HCT116 (cell line): ENCODE measurements around the gene CDYL2.
"Not testable (repeated sequence)": the region's sequence is repeated elsewhere in the genome, so short reads cannot be mapped to it uniquely, and the experiment has no call there.

Experiments used
- EGR1 ChIP-seq: IDR thresholded peaks from 2 replicates; pipeline ENCODE4 v1.6.1; 2012; ENCODE audit warnings: low read depth
- ELF1 ChIP-seq: IDR thresholded peaks from 2 replicates; pipeline ENCODE4 v1.6.1; 2012; ENCODE audit warnings: low read depth, borderline replicate concordance
- EZH2phosphoT487 ChIP-seq: fragments of 200-600 bp; IDR thresholded peaks from 2 replicates; pipeline ENCODE4 v1.6.1; 2018; ENCODE audit warnings: antibody characterized with exemption, borderline replicate concordance
- MAX ChIP-seq: IDR thresholded peaks from 2 replicates; pipeline ENCODE4 v1.6.1; 2012
- POLR2A ChIP-seq: IDR thresholded peaks from 2 replicates; pipeline ENCODE4 v1.7.0; 2011; ENCODE audit warnings: borderline replicate concordance; ENCODE audit not compliant: insufficient read depth, insufficient read length; ENCODE audit errors: extremely low read depth
- POLR2AphosphoS5 ChIP-seq: IDR thresholded peaks from 2 replicates; pipeline ENCODE4 v1.6.1; 2011; ENCODE audit warnings: mild to moderate bottlenecking, low read depth, low read length, moderate library complexity
- REST ChIP-seq: IDR thresholded peaks from 2 replicates; pipeline ENCODE4 v1.6.1; 2012; ENCODE audit warnings: low read depth
- SIN3A ChIP-seq: IDR thresholded peaks from 2 replicates; pipeline ENCODE4 v1.6.1; 2012; ENCODE audit warnings: low read depth
- SP1 ChIP-seq: IDR thresholded peaks from 2 replicates; pipeline ENCODE4 v1.6.1; 2012; ENCODE audit warnings: low read depth
- SRF ChIP-seq: IDR thresholded peaks from 2 replicates; pipeline ENCODE4 v1.6.1; 2012; ENCODE audit warnings: low read depth
- ZNF274 ChIP-seq: fragments of 200-500 bp; sonication (Bioruptor generic); IDR thresholded peaks from 2 replicates; pipeline ENCODE4 v1.6.1; 2014; ENCODE audit warnings: mild to moderate bottlenecking, low read depth, low read length, inconsistent platforms
- TF ChIP-seq, protein P1 (sequence below), 3 experiments: fragments of 200-600 bp in 1 of 3; sonication (generic) in 1 of 3; IDR thresholded peaks in 2 of 3; conservative IDR thresholded peaks in 1 of 3; 2 replicates each; pipeline ENCODE4 v1.5.1; 2012 to 2017; ENCODE audit warnings: low read depth in 2 of 3, low read length in 2 of 3, antibody characterized with exemption in 1 of 3, borderline replicate concordance in 1 of 3, control low read depth in 1 of 3, mild to moderate bottlenecking in 1 of 3, mixed read lengths in 1 of 3, mixed run types in 1 of 3, moderate library complexity in 1 of 3; ENCODE audit not compliant: insufficient read depth in 1 of 3

- TF ChIP-seq, protein P1, sequence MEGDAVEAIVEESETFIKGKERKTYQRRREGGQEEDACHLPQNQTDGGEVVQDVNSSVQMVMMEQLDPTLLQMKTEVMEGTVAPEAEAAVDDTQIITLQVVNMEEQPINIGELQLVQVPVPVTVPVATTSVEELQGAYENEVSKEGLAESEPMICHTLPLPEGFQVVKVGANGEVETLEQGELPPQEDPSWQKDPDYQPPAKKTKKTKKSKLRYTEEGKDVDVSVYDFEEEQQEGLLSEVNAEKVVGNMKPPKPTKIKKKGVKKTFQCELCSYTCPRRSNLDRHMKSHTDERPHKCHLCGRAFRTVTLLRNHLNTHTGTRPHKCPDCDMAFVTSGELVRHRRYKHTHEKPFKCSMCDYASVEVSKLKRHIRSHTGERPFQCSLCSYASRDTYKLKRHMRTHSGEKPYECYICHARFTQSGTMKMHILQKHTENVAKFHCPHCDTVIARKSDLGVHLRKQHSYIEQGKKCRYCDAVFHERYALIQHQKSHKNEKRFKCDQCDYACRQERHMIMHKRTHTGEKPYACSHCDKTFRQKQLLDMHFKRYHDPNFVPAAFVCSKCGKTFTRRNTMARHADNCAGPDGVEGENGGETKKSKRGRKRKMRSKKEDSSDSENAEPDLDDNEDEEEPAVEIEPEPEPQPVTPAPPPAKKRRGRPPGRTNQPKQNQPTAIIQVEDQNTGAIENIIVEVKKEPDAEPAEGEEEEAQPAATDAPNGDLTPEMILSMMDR (IDR thresholded peaks at IDR 0.05 in 2 of 3, conservative IDR thresholded peaks at IDR 0.05 in 1 of 3; ENCODE audit: borderline replicate concordance in 1 of 3, insufficient read depth in 1 of 3, low read depth in 2 of 3, low read length in 2 of 3): not testable (repeated sequence)
- TF ChIP-seq SIN3A, MAX, EZH2phosphoT487, POLR2A, SP1, ZNF274, SRF, POLR2AphosphoS5, EGR1, REST, ELF1: not testable (repeated sequence)
Observed at GRCh38 chr16:80815278-80815677, 10.9 kb upstream of the CDYL2 start.
